IMR-90 (cell line): ENCODE measurements around the gene WFDC5. TPM values are rescaled to one million over a fixed set of nuclear protein-coding genes. Genes with fewer than 3 reads are reported as not detected.
A peak's percentile ranks its signal among the peaks of the same experiment; 100 is the strongest.

Experiments
- ATAC-seq: fragments of 200-7000 bp; cut with Tn5 transposase; 2 replicates; pipeline ENCODE4 v1.9.1; 2020; ENCODE audit warnings: low read depth, mild to moderate bottlenecking, moderate library complexity
- BruUV-seq: library from RNA; stranded (reverse); fragments of 400-500 nt; replicated peaks from 2 replicates; lab custom pipeline; 2021; lab: Mats Ljungman, UMichigan
- CTCF ChIA-PET: fragments of 300-600 bp; formaldehyde crosslinking; extraction: SDS; loops from one replicate; lab custom pipeline; 2021; ENCODE audit warnings: antibody characterized with exemption; lab: Yijun Ruan, JAX
- POLR2A ChIA-PET: fragments of 300-600 bp; sonication (Branson Sonifier 250); formaldehyde crosslinking; loops from one replicate; lab custom pipeline; 2022; ENCODE audit warnings: antibody characterized with exemption; ENCODE audit not compliant: unreplicated experiment; lab: Charles Lee
- DNase-seq: peaks from one replicate; pipeline ENCODE4 v3.0.0; 2013
- H2AFZ ChIP-seq: replicated peaks from 2 replicates; pipeline ENCODE3; 2013; ENCODE audit warnings: low read length, mild to moderate bottlenecking; ENCODE audit not compliant: poor library complexity
- H2AK5ac ChIP-seq: 2 replicates; pipeline ENCODE4 v1.6.1; 2013; ENCODE audit warnings: low read depth, low read length, inconsistent platforms
- H2AK9ac ChIP-seq: replicated peaks from 2 replicates; pipeline ENCODE3; 2013; ENCODE audit warnings: mild to moderate bottlenecking, low read depth, low read length, moderate library complexity; ENCODE audit not compliant: poor library complexity
- H2BK120ac ChIP-seq: 2 replicates; pipeline ENCODE4 v1.6.1; 2013; ENCODE audit warnings: low read depth, low read length, inconsistent platforms
- H2BK15ac ChIP-seq: 3 replicates; pipeline ENCODE4 v1.6.1; 2013; ENCODE audit warnings: low read depth, low read length, inconsistent platforms
- H2BK20ac ChIP-seq: 2 replicates; pipeline ENCODE4 v1.6.1; 2013; ENCODE audit warnings: low read depth, mild to moderate bottlenecking, inconsistent platforms, low read length, moderate library complexity
- H2BK5ac ChIP-seq: 2 replicates; pipeline ENCODE4 v1.6.1; 2013; ENCODE audit warnings: mild to moderate bottlenecking, low read depth, low read length, inconsistent platforms; ENCODE audit not compliant: poor library complexity, severe bottlenecking
- H3K14ac ChIP-seq: replicated peaks from 2 replicates; pipeline ENCODE4 v1.6.1; 2013; ENCODE audit warnings: low read depth, low read length, inconsistent platforms
- H3K18ac ChIP-seq: 2 replicates; pipeline ENCODE4 v1.6.1; 2013; ENCODE audit warnings: low read depth, low read length, control low read depth
- H3K23ac ChIP-seq: 2 replicates; pipeline ENCODE4 v1.6.1; 2013; ENCODE audit warnings: low read depth, low read length, inconsistent platforms
- H3K27ac ChIP-seq: 2 replicates; pipeline ENCODE4 v1.5.1; 2013; ENCODE audit warnings: mild to moderate bottlenecking, control low read depth, low read length; ENCODE audit not compliant: insufficient read depth
- H3K27me3 ChIP-seq: 2 replicates; pipeline ENCODE4 v1.6.1; 2013; ENCODE audit warnings: low read length; ENCODE audit not compliant: control insufficient read depth, insufficient read depth
- H3K36me3 ChIP-seq: 2 replicates; pipeline ENCODE4 v1.6.1; 2013; ENCODE audit warnings: low read length, mixed read lengths; ENCODE audit not compliant: control insufficient read depth, insufficient read depth
- H3K4ac ChIP-seq: 2 replicates; pipeline ENCODE4 v1.6.1; 2013; ENCODE audit warnings: low read depth, low read length, inconsistent platforms
- H3K4me1 ChIP-seq: 2 replicates; pipeline ENCODE4 v1.6.1; 2013; ENCODE audit warnings: low read length, mixed read lengths; ENCODE audit not compliant: control insufficient read depth, insufficient read depth
- H3K4me2 ChIP-seq: 2 replicates; pipeline ENCODE4 v1.6.1; 2013; ENCODE audit warnings: low read depth, mild to moderate bottlenecking, control low read depth, low read length, moderate library complexity
- H3K4me3 ChIP-seq: 2 replicates; pipeline ENCODE4 v1.5.1; 2013; ENCODE audit warnings: low read depth, mild to moderate bottlenecking, control low read depth, low read length, moderate library complexity; ENCODE audit not compliant: insufficient read depth
- H3K56ac ChIP-seq: 2 replicates; pipeline ENCODE4 v1.6.1; 2013; ENCODE audit warnings: low read length, inconsistent platforms; ENCODE audit not compliant: insufficient read depth; ENCODE audit errors: extremely low read depth
- H3K79me1 ChIP-seq, 2 experiments: 2 replicates each; pipeline ENCODE4 v1.6.1; 2013; ENCODE audit warnings: low read length in 2 of 2, inconsistent platforms in 1 of 2, low read depth in 1 of 2
- H3K9ac ChIP-seq: 2 replicates; pipeline ENCODE4 v1.6.1; 2013; ENCODE audit warnings: low read depth, low read length, control low read depth
- H3K9me1 ChIP-seq: 2 replicates; pipeline ENCODE4 v1.6.1; 2013; ENCODE audit warnings: low read length, inconsistent platforms; ENCODE audit not compliant: insufficient read depth
- H3K9me3 ChIP-seq: 2 replicates; pipeline ENCODE4 v1.6.1; 2013; ENCODE audit warnings: low read length; ENCODE audit not compliant: control insufficient read depth, insufficient read depth
- H4K20me1 ChIP-seq: 2 replicates; pipeline ENCODE4 v1.6.1; 2013; ENCODE audit warnings: low read length, inconsistent platforms; ENCODE audit not compliant: insufficient read depth
- H4K5ac ChIP-seq: 2 replicates; pipeline ENCODE4 v1.6.1; 2013; ENCODE audit warnings: mild to moderate bottlenecking, low read depth, low read length, control low read depth
- H4K8ac ChIP-seq, 2 experiments: 2 replicates each; pipeline ENCODE4 v1.6.1; 2013; ENCODE audit warnings: low read depth in 2 of 2, low read length in 2 of 2, control low read depth in 1 of 2, inconsistent platforms in 1 of 2
- H4K91ac ChIP-seq: 2 replicates; pipeline ENCODE4 v1.6.1; 2013; ENCODE audit warnings: low read depth, low read length, inconsistent platforms; ENCODE audit not compliant: insufficient read depth
- NFE2L2 ChIP-seq: fragments of 150-350 bp; IDR thresholded peaks from 2 replicates; pipeline ENCODE4 v1.6.1; 2016; ENCODE audit warnings: low read depth, mild to moderate bottlenecking, low read length
- RAD21 ChIP-seq: IDR thresholded peaks from 2 replicates; pipeline ENCODE4 v1.6.1; 2012; ENCODE audit warnings: low read length, improper control_type of control experiment
- SMC3 ChIP-seq: fragments of 150-350 bp; IDR thresholded peaks from 2 replicates; pipeline ENCODE4 v1.6.1; 2016; ENCODE audit warnings: low read depth, mild to moderate bottlenecking, antibody characterized with exemption, low read length, moderate library complexity
- WGBS, 2 experiments: methylation state at CpG; one replicate each; pipeline versions ENCODE4 v1.1.5 to v1.1.7; 2013; ENCODE audit warnings: missing lambda C conversion rate in 2 of 2; ENCODE audit not compliant: insufficient read length in 1 of 2; ENCODE audit errors: extremely low coverage in 2 of 2; 5-methylcytosine and 5-hydroxymethylcytosine counted together
- dilution Hi-C: fragments of 300-500 bp; cut with HindIII; formaldehyde crosslinking; loops from one replicate; pipeline ENCODE4 v1.14.3; 2018; ENCODE audit warnings: low sequenced_read_pairs; ENCODE audit not compliant: unreplicated experiment
- in situ Hi-C: fragments of 300-500 bp; cut with MboI; formaldehyde crosslinking; loops from 3 replicates; pipeline ENCODE4 v1.14.3; 2019; ENCODE audit warnings: low sequenced_read_pairs, inconsistent platforms, mixed read lengths
- intact Hi-C: fragments of 100-400 bp; cut with micrococcal nuclease; formaldehyde crosslinking; loops from 2 replicates; pipeline ENCODE4 v1.10.0; 2022
- polyA plus RNA-seq, 3 experiments: library from polyadenylated mRNA; depleted of rRNA; stranded (reverse); fragments of >200 nt; gene quantifications; 2 replicates each; pipeline ENCODE4 v1.2.3, GENCODE V29; 2012; ENCODE audit warnings: low replicate concordance in 1 of 3
- total RNA-seq: library from RNA; depleted of rRNA; stranded (reverse); fragments of >200 nt; gene quantifications from 2 replicates; pipeline ENCODE4 v1.2.3, GENCODE V29; 2012
- TF ChIP-seq, protein P1 (sequence below): conservative IDR thresholded peaks from 2 replicates; pipeline ENCODE4 v1.5.1; 2012; ENCODE audit warnings: mild to moderate bottlenecking, low read depth, low read length, improper control_type of control experiment

Gene WFDC5
- total and polyA plus RNA-seq, 2 of the 4 experiments (the other 2 are of a cell fraction), result not detected

DNA sequence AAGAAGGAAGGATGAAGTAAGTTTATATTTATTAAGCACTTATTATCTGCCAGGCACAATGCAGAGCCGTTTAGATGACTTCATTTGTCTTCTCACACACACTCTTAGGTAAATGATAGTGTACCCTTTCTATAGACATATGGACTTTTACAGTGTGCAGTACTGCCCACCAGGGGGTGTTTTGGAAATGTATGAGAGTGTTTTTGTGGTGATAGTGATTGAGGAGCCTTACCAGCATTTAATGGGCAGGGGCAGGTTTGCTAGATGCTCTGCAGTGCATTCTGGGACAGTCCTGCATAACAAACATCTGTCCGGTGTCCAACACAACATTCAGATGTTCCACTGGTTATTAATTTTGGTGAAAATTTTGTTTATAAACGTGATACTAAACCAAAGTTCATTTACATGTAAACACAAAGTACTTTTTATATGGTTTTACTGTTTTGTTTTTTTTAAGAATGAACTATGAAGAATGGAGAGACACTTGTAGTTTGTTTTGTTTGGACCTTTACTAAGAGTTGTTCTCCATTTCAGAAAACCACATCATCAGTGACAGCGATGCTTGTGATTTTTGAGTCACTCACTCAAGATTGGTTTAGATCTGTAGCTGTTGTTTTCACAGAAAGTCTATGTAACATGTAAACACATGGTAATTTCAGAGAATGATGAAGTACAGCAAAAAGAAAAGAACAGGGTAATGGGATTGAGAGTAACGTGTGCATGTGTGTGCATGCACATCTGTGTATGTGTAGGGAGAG lies 33.9 kb downstream of the WFDC5 start:
- no peak overlapping the region for H3K23ac ChIP-seq
- intact Hi-C loops (no loop called here), in situ Hi-C loops (no loop called here), dilution Hi-C loops (no loop called here)
- no peak overlapping the region for H3K56ac ChIP-seq
- H3K79me1 ChIP-seq, result no peaks in the 10 kb centered on the region; a peak in 1 of 4 replicates
- BruUV-seq, result no TSS peak
- H3K4me2 ChIP-seq, result peak overlapping the region; percentile 24; the same call in 1 of the 2 replicates
- CTCF ChIA-PET, result interaction anchor here (1.0 kb wide), 1 partner anchor 37 kb away, joined by 3 read pairs; no protein-coding TSS in a partner anchor
- TF ChIP-seq RAD21 (peak; percentile 28; the same call in 1 of the 2 replicates), NFE2L2 (no peak), SMC3 (peak; percentile 45)
- TF ChIP-seq, protein P1, sequence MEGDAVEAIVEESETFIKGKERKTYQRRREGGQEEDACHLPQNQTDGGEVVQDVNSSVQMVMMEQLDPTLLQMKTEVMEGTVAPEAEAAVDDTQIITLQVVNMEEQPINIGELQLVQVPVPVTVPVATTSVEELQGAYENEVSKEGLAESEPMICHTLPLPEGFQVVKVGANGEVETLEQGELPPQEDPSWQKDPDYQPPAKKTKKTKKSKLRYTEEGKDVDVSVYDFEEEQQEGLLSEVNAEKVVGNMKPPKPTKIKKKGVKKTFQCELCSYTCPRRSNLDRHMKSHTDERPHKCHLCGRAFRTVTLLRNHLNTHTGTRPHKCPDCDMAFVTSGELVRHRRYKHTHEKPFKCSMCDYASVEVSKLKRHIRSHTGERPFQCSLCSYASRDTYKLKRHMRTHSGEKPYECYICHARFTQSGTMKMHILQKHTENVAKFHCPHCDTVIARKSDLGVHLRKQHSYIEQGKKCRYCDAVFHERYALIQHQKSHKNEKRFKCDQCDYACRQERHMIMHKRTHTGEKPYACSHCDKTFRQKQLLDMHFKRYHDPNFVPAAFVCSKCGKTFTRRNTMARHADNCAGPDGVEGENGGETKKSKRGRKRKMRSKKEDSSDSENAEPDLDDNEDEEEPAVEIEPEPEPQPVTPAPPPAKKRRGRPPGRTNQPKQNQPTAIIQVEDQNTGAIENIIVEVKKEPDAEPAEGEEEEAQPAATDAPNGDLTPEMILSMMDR, result peak; percentile 46
- H3K9me3 ChIP-seq, result no peaks in the 10 kb centered on the region
- no peak overlapping the region for H3K4ac ChIP-seq
- H4K5ac ChIP-seq, result peak overlapping the region; percentile 99; the same call in 1 of the 2 replicates
- WGBS, 2 experiments, result 33% methylated on average over 1 of the region's 5 CpGs; no CpG with 5 or more reads in 1 of the 2 experiments
- H3K4me3 ChIP-seq, result no peak overlapping the region
- no peak overlapping the region for H2AFZ ChIP-seq
- no peaks in the 10 kb centered on the region for H3K27me3 ChIP-seq
- H3K9me1 ChIP-seq, result no peaks in the 10 kb centered on the region; the same call in 1 of the 2 replicates
- no peak overlapping the region for H4K91ac ChIP-seq
- 0 out of 2 replicates have a peak overlapping the region, but pooled peaks have one; percentile 20 for H3K14ac ChIP-seq
- DNase-seq (peak; percentile 52), ATAC-seq (peak; percentile 79)
- peaks cover 3% of the 10 kb centered on the region; the same call in 1 of the 2 replicates for H3K36me3 ChIP-seq
- POLR2A ChIA-PET, result no interaction called here
- H2AK9ac ChIP-seq, result no peak overlapping the region
- no peak overlapping the region for H2BK120ac ChIP-seq
- no peak overlapping the region for H3K9ac ChIP-seq
- no peaks in the 10 kb centered on the region for H4K20me1 ChIP-seq
- no peak overlapping the region for H2AK5ac ChIP-seq
- no peak overlapping the region; the same call in 2 of the 3 replicates for H2BK15ac ChIP-seq
- peak overlapping the region in 1 of 2 experiments; percentile 6; a peak in 1 of 4 replicates for H4K8ac ChIP-seq
- H3K4me1 ChIP-seq, result peaks cover 9% of the 10 kb centered on the region
- H3K18ac ChIP-seq, result peak overlapping the region; percentile 97
- no peak overlapping the region for H2BK20ac ChIP-seq
- H2BK5ac ChIP-seq, result peak overlapping the region; percentile 80
- peak overlapping the region; percentile 89; the same call in 1 of the 2 replicates for H3K27ac ChIP-seq
